MG63 (cell line): ENCODE measurements around the gene GALNS. TPM values are rescaled to one million over a fixed set of nuclear protein-coding genes. Genes with fewer than 3 reads are reported as not detected.
"Not testable (repeated sequence)": the region's sequence is repeated elsewhere in the genome, so short reads cannot be mapped to it uniquely, and the experiment has no call there.

Source experiments
- DNase-seq: peaks from one replicate; pipeline ENCODE4 v3.0.0-alpha.2; 2020
- H3K27me3 ChIP-seq: fragments of 250-450 bp; sonication (Bioruptor Pico); 2 replicates; pipeline ENCODE4 v1.5.1; 2020; ENCODE audit warnings: mild to moderate bottlenecking, moderate library complexity
- H3K36me3 ChIP-seq: fragments of 250-450 bp; sonication (Bioruptor Pico); 2 replicates; pipeline ENCODE4 v1.5.1; 2020; ENCODE audit warnings: mild to moderate bottlenecking, moderate library complexity
- H3K4me3 ChIP-seq: fragments of 250-450 bp; sonication (Bioruptor Pico); 2 replicates; pipeline ENCODE4 v1.5.1; 2020; ENCODE audit warnings: mild to moderate bottlenecking, moderate library complexity
- H3K9me3 ChIP-seq: fragments of 250-450 bp; sonication (Bioruptor Pico); 2 replicates; pipeline ENCODE4 v1.5.1; 2020; ENCODE audit warnings: mild to moderate bottlenecking, moderate library complexity
- total RNA-seq: library from RNA; depleted of rRNA; stranded (reverse); fragments of >200 nt; shearing (Covaris generic); gene quantifications from 2 replicates; pipeline ENCODE4 v1.2.3, GENCODE V29; 2014; ENCODE audit warnings: low replicate concordance

Gene GALNS
- total RNA-seq, 1 experiment from 2014 or later: 11.3 TPM

GRCh38 chr16:88838566-88838965 is 18.2 kb downstream of the GALNS start:
- H3K4me3 ChIP-seq: no peak overlapping the region
- no peak for DNase-seq
- no peaks in the 10 kb centered on the region for H3K9me3 ChIP-seq
- H3K27me3 ChIP-seq: no peaks in the 10 kb centered on the region
- no peaks in the 10 kb centered on the region for H3K36me3 ChIP-seq

- Histone ChIP-seq H3K4me3 (no peak overlapping the region), H3K27me3 (no peaks in the 10 kb centered on the region), H3K9me3 (no peaks in the 10 kb centered on the region), H3K36me3 (no peaks in the 10 kb centered on the region)
- DNase-seq: no peak
Observed at GRCh38 chr16:88837806-88838205, 18.9 kb downstream of the GALNS start.

- no peaks in the 10 kb centered on the region for H3K36me3 ChIP-seq
- DNase-seq: no peak
- H3K27me3 ChIP-seq: no peaks in the 10 kb centered on the region
- H3K4me3 ChIP-seq: no peak overlapping the region
- no peaks in the 10 kb centered on the region for H3K9me3 ChIP-seq
Observed at GRCh38 chr16:88836791-88837190, 20.0 kb downstream of the GALNS start.

- Histone ChIP-seq H3K4me3 (no peak overlapping the region), H3K36me3 (no peaks in the 10 kb centered on the region), H3K27me3 (no peaks in the 10 kb centered on the region), H3K9me3 (no peaks in the 10 kb centered on the region)
- no peak for DNase-seq
Observed at GRCh38 chr16:88835818-88836217, 20.9 kb downstream of the GALNS start.

- Histone ChIP-seq H3K4me3 (no peak overlapping the region), H3K9me3 (no peaks in the 10 kb centered on the region), H3K27me3 (no peaks in the 10 kb centered on the region), H3K36me3 (no peaks in the 10 kb centered on the region)
- DNase-seq: no peak
Observed at GRCh38 chr16:88835383-88835782, 21.4 kb downstream of the GALNS start.

- H3K4me3 ChIP-seq: no peak overlapping the region
- DNase-seq: no peak
- no peaks in the 10 kb centered on the region for H3K36me3 ChIP-seq
- no peaks in the 10 kb centered on the region for H3K9me3 ChIP-seq
- no peaks in the 10 kb centered on the region for H3K27me3 ChIP-seq
Observed at GRCh38 chr16:88834670-88835069, 22.1 kb downstream of the GALNS start.

- Histone ChIP-seq H3K27me3 (no peaks in the 10 kb centered on the region), H3K36me3 (no peaks in the 10 kb centered on the region)
- no peak for DNase-seq
Observed at GRCh38 chr16:88833086-88833485, 23.7 kb downstream of the GALNS start.

GRCh38 chr16:88831838-88832237 is 24.9 kb downstream of the GALNS start:
- Histone ChIP-seq H3K9me3 (no peaks in the 10 kb centered on the region), H3K36me3 (no peaks in the 10 kb centered on the region)
- DNase-seq: no peak

More at GRCh38 chr16:88833086-88833485, 23.7 kb downstream of the GALNS start:
- no peaks in the 10 kb centered on the region for H3K9me3 ChIP-seq
- no peak overlapping the region for H3K4me3 ChIP-seq

GRCh38 chr16:88830783-88831182 is 26.0 kb downstream of the GALNS start:
- Histone ChIP-seq H3K4me3 (no peak overlapping the region), H3K36me3 (no peaks in the 10 kb centered on the region), H3K27me3 (no peaks in the 10 kb centered on the region), H3K9me3 (no peaks in the 10 kb centered on the region)
- DNase-seq: no peak

More at GRCh38 chr16:88831838-88832237, 24.9 kb downstream of the GALNS start:
- no peak overlapping the region for H3K4me3 ChIP-seq
- H3K27me3 ChIP-seq: no peaks in the 10 kb centered on the region

GRCh38 chr16:88830258-88830657 is 26.5 kb downstream of the GALNS start:
- no peaks in the 10 kb centered on the region for H3K36me3 ChIP-seq
- H3K27me3 ChIP-seq: no peaks in the 10 kb centered on the region
- no peak overlapping the region for H3K4me3 ChIP-seq
- no peaks in the 10 kb centered on the region for H3K9me3 ChIP-seq
- DNase-seq: no peak

GRCh38 chr16:88828711-88829110 is 28.0 kb downstream of the GALNS start:
- Histone ChIP-seq H3K4me3 (no peak overlapping the region), H3K9me3 (no peaks in the 10 kb centered on the region), H3K27me3 (no peaks in the 10 kb centered on the region), H3K36me3 (no peaks in the 10 kb centered on the region)
- no peak for DNase-seq

- Histone ChIP-seq H3K36me3 (no peaks in the 10 kb centered on the region), H3K9me3 (no peaks in the 10 kb centered on the region), H3K4me3 (no peak overlapping the region), H3K27me3 (no peaks in the 10 kb centered on the region)
- DNase-seq: no peak
Observed at GRCh38 chr16:88827727-88828126, 29.0 kb downstream of the GALNS start.

- Histone ChIP-seq H3K4me3 (no peak overlapping the region), H3K27me3 (no peaks in the 10 kb centered on the region), H3K9me3 (no peaks in the 10 kb centered on the region), H3K36me3 (no peaks in the 10 kb centered on the region)
- DNase-seq: no peak
Observed at GRCh38 chr16:88826070-88826840, 30.5 kb downstream of the GALNS start.

GRCh38 chr16:88825146-88825545 is 31.6 kb downstream of the GALNS start:
- Histone ChIP-seq H3K36me3 (no peaks in the 10 kb centered on the region), H3K27me3 (no peaks in the 10 kb centered on the region), H3K9me3 (no peaks in the 10 kb centered on the region), H3K4me3 (no peak overlapping the region)
- DNase-seq: no peak

- Histone ChIP-seq H3K9me3 (no peaks in the 10 kb centered on the region), H3K4me3 (no peak overlapping the region), H3K36me3 (no peaks in the 10 kb centered on the region), H3K27me3 (no peaks in the 10 kb centered on the region)
- DNase-seq: no peak
Observed at GRCh38 chr16:88824256-88825077, 32.3 kb downstream of the GALNS start.

- not testable (repeated sequence) for H3K36me3 ChIP-seq, H3K4me3 ChIP-seq, DNase-seq, H3K27me3 ChIP-seq, H3K9me3 ChIP-seq
Observed at GRCh38 chr16:88823646-88824045, 33.1 kb downstream of the GALNS start.

GRCh38 chr16:88822281-88823040 is 34.3 kb downstream of the GALNS start:
- H3K36me3 ChIP-seq: no peaks in the 10 kb centered on the region
- H3K9me3 ChIP-seq: no peaks in the 10 kb centered on the region
- H3K27me3 ChIP-seq: no peaks in the 10 kb centered on the region
- DNase-seq: no peak
- H3K4me3 ChIP-seq: no peak overlapping the region
